GM19099 (cell line): ENCODE results near the gene PEX11G.

ENCODE experiments used
- POLR2A ChIP-seq: IDR thresholded peaks from 3 replicates; pipeline ENCODE4 v1.6.1; 2011; ENCODE audit warnings: low read depth; ENCODE audit not compliant: insufficient read length; ENCODE audit errors: extremely low read depth

PEX11G gene

DNA sequence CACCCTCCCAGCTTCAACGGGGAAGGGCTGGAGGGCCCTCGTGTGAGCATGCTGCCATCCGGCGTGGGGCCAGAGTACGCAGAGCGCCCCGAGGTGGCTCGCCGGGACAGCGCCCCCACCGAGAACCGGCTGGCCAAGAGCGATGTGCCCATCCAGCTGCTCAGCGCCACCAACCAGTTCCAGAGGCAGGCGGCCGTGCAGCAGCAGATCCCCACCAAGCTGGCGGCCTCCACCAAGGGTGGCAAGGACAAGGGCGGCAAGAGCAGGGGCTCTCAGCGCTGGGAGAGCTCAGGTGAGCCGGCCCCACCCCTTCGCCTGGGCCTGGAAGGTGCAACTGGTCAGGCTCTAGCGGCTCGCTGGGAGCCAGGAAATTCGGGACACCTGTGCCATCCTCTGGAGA is 20.0 kb downstream of the PEX11G start:
- TF ChIP-seq POLR2A: no peak

GRCh38 chr19:7467009-7467989 is 21.5 kb downstream of the PEX11G start:
- no peak for TF ChIP-seq POLR2A

DNA sequence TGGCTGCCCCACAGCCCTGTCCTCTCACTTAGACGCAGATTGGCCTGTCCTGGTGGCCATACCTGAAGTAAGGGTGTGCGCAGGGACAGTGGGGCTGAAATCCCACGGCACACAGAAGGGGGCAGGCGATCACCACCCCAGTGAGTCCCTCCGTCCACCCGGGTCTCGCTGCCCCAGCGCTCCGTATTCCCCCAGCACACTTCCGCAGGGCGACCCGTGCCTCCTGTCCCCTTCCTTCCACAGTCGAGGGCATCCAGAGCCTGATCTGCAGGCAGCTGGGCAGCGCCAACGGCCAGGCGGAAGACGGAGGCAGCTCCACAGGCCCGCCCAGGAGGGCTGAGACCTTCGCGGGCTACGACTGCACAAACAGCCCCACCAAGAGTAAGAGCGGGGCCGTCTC is 25.3 kb downstream of the PEX11G start:
- no peak for TF ChIP-seq POLR2A

- TF ChIP-seq POLR2A: no peak
These were observed 26.8 kb downstream of the PEX11G start for GRCh38 chr19:7461841-7462629.

GRCh38 chr19:7460562-7460966 is 28.3 kb downstream of the PEX11G start:
- TF ChIP-seq POLR2A: no peak

DNA sequence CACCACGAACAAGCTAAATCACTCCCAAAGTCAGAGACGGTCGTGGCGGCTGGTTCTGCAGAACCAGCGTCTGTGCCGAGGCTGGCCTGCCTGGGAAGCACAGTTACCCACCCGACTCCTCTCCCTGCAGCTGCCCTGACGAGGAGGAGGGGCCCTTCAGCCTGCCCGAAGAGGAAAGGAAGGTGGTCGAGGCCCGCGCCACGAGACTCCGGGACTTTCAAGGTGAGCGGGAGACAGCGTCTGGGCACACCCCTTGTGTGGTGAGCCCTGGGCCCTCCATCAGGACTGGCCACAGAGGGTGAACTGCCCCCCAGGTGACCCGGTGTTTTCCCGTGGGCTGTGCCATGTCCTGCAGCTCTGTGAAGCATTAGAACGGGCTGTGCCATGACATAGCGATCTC is 29.1 kb downstream of the PEX11G start:
- no peak for TF ChIP-seq POLR2A

- no peak for TF ChIP-seq POLR2A
These were observed 30.2 kb downstream of the PEX11G start for GRCh38 chr19:7458675-7459074.

DNA sequence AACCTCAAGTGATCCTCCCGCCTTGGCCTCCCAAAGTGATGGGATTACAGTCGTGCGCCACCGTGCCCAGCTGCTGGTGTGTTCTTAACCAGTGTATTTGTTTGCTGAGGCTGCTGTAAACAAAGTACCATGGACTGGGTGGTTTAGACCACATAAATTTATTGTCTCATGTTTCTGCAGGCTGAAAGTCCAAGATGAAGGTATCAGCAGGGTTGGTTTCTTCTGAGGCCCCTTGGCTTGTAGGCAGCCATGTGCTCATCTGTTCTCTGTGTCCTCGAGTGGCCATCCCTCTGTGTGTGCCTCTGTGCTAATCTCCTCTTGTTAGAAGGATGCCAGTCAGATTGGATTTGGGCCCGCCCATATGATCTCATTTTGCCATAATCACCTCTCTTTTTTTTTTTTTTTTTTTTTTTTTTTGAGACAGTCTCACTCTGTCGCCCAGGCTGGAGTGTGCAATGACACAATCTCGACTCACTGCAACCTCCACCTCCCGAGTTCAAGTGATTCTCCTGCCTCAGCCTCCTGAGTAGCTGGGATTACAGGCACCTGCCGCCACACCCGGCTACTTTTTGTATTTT is 31.8 kb downstream of the PEX11G start:
- TF ChIP-seq POLR2A: no peak

DNA sequence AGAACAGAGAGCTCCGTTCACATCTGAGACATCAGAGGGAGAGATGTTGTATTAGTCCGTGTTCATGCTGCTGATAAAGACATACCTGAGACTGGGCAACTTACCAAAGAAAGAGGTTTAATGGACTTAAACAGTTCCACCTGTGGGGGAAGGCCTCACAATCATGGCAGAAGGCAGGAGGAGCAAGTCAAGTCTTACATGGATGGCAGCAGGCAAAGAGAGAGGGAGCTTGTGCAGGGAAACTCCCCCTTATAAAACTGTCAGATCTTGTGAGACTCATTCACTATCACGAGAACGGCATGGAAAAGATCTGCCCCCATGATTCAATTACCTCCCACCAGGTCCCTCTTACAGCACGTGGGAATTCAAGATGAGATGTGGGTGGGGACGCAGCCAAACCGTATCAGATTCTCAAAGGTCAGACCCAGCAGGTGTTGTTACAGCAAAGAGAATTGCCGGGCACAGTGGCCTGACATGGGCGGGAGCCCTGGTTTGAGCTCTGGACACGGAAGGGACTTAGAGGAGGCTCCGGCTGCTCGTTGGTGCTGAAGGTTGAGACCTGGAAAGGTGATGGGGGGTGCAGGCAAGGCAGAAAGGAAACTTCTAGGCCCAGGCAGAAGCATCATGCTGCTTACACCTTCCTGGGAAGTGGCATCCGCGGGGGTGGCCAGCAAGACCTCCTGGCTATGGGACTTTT is 33.1 kb downstream of the PEX11G start:
- TF ChIP-seq POLR2A: no peak

DNA sequence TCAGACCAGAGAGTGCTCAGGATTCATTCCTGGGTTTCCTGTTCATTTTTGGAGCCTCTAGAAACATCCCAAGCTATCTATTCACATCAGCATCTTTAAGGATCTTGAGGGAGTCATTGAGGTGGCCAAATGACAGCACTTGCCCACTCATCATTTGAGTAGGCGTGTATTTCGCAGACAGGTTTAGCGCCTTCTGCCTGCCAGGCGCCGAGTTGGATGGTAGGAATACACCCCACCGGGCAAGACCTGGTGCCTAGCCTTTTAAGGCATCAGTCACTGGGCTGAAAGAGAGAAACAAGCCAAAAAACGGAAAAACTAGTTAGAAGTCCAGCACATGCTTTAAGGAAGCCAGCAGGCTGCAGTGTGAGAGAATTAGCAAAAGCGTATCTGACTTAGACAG is 33.8 kb downstream of the PEX11G start:
- no peak for TF ChIP-seq POLR2A

GRCh38 chr19:7450243-7451223 is 38.3 kb downstream of the PEX11G start:
- no peak for TF ChIP-seq POLR2A

- no peak for TF ChIP-seq POLR2A
These were observed 41.2 kb downstream of the PEX11G start for GRCh38 chr19:7447648-7448047.

- TF ChIP-seq POLR2A: no peak
These were observed 43.7 kb downstream of the PEX11G start for GRCh38 chr19:7445104-7445503.

DNA sequence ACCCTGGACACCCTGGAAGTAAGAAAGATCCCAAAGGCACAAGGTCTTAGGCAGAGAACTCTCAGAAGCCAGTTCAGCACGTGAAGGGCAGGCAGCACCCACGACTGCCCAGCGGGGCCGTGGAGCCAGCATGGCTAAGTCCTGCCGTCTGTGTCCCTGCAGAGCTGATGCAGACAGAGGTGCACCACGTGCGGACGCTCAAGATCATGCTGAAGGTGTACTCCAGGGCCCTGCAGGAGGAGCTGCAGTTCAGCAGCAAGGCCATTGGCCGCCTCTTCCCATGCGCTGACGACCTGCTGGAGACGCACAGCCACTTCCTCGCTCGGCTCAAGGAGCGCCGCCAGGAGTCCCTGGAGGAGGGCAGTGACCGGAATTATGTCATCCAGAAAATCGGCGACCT is 44.8 kb downstream of the PEX11G start:
- TF ChIP-seq POLR2A: no peak
